ENCODE measurements around the gene DGKG. TPM values are rescaled to one million over a fixed set of nuclear protein-coding genes. Genes with fewer than 3 reads are reported as not detected.

Gene DGKG
- total and polyA plus RNA-seq, 7 donors: 0.60 to 30.7 (median 6.1) TPM

DNA sequence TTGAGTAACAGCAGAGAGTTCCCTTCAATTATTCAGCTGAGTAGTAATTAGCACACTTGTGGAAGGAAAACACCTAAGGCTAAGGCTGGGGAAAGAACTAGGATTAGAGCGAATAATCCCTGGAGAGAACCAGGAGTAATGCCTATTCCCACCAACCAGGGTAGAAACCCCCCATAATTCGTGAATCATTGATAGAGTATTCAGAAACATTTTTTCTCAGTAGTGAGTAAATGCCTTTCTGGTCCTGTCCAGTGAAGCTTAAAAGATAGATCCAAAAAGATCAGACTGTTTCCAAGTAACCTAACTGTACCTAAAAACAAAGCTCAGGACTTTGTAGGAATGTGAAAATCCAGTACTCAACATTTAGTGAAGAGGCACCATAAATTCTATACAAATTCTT, 71.2 kb downstream of the DGKG start:
- TF ChIP-seq EP300 (IDR thresholded peaks at IDR 0.05) (no peak), POLR2A (IDR thresholded peaks at IDR 0.05) (no peak), POLR2AphosphoS5 (IDR thresholded peaks at IDR 0.05) (no peak)
- TF ChIP-seq, protein P1, sequence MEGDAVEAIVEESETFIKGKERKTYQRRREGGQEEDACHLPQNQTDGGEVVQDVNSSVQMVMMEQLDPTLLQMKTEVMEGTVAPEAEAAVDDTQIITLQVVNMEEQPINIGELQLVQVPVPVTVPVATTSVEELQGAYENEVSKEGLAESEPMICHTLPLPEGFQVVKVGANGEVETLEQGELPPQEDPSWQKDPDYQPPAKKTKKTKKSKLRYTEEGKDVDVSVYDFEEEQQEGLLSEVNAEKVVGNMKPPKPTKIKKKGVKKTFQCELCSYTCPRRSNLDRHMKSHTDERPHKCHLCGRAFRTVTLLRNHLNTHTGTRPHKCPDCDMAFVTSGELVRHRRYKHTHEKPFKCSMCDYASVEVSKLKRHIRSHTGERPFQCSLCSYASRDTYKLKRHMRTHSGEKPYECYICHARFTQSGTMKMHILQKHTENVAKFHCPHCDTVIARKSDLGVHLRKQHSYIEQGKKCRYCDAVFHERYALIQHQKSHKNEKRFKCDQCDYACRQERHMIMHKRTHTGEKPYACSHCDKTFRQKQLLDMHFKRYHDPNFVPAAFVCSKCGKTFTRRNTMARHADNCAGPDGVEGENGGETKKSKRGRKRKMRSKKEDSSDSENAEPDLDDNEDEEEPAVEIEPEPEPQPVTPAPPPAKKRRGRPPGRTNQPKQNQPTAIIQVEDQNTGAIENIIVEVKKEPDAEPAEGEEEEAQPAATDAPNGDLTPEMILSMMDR (IDR thresholded peaks at IDR 0.05): no peak

DNA sequence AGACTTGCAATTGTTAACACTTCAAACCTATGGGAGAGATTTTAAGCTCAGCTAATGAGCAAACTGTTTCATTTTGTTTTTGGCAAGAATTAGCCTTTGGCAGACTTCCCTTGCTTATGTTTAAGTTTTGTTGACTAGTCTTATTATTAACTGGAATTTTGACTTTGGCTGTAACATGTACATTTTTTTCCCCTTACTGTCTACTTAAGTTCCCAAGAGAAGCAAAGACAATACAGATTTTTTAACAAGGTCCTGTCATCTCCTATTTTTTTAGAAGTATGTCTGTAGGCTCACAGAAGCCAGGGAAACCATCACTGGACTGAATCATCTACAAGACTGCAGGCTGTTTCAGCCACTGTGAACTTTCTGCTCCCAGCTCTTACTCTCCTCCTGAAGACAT, 74.3 kb downstream of the DGKG start:
- peak overlapping the region in 3 of 4 donors; percentile 31 to 77 (median 32) for H3K27ac ChIP-seq

More for the DNA sequence above, 71.2 kb downstream of the DGKG start:
- Histone ChIP-seq H3K9me3 (no peaks in the 10 kb centered on the region), H3K27me3 (no peaks in the 10 kb centered on the region), H3K4me3 (no peak overlapping the region), H3K27ac (peak overlapping the region in 1 of 4 donors; percentile 10), H3K4me1 (peaks cover 0 to 24% (median 17%) of the 10 kb centered on the region in 4 donors), H3K36me3 (no peaks in the 10 kb centered on the region)
- intact Hi-C loops (cut with DNase I): no loop called here
- no peak for DNase-seq
- WGBS, 2 donors: 78 to 88% methylated on average over 2 of the region's 2 CpGs

DNA sequence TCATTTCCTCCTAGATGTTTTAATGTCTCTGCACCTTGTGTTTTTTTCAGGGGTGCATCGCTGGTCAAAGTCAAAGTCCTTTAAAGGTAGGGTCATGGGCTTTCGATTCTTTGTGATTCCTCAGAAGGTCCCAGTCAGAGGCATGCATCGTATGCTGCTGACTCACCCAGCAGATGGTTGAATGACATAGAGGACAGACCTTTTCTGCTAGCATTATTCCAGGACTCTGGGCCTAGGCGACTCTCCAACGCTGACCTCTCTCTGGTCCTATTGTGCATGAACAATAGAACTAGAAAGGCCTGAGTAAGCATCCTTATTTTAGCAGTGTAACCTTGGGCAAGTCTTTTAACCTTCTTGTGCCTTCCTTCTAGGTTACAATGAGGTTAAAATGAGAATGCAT, 75.9 kb downstream of the DGKG start:
- Histone ChIP-seq H3K27ac (peak overlapping the region in 1 of 4 donors; percentile 0), H3K36me3 (no peaks in the 10 kb centered on the region), H3K4me3 (no peak overlapping the region), H3K9me3 (no peaks in the 10 kb centered on the region), H3K27me3 (no peaks in the 10 kb centered on the region), H3K4me1 (peaks cover 0 to 29% (median 26%) of the 10 kb centered on the region in 4 donors)
- intact Hi-C loops (cut with DNase I): loop anchor here (5.0 kb wide), 1 partner anchor 71 kb away; no protein-coding TSS in a partner anchor
- WGBS, 2 donors: 89 to 93% methylated on average over 5 of the region's 5 CpGs
- no peak for TF ChIP-seq POLR2AphosphoS5 (IDR thresholded peaks at IDR 0.05)
- TF ChIP-seq, protein P1 (IDR thresholded peaks at IDR 0.05): no peak
- TF ChIP-seq EP300 (IDR thresholded peaks at IDR 0.05): no peak
- TF ChIP-seq POLR2A (IDR thresholded peaks at IDR 0.05): no peak
- no peak for DNase-seq

More for the DNA sequence above, 74.3 kb downstream of the DGKG start:
- DNase-seq: no peak
- Histone ChIP-seq H3K4me3 (no peak overlapping the region), H3K36me3 (no peaks in the 10 kb centered on the region), H3K27me3 (no peaks in the 10 kb centered on the region), H3K4me1 (peaks cover 0 to 18% (median 17%) of the 10 kb centered on the region in 4 donors), H3K9me3 (no peaks in the 10 kb centered on the region)
- intact Hi-C loops (cut with DNase I): loop anchor here (5.0 kb wide), 1 partner anchor 70 kb away; no protein-coding TSS in a partner anchor
- TF ChIP-seq EP300 (IDR thresholded peaks at IDR 0.05) (no peak), POLR2AphosphoS5 (IDR thresholded peaks at IDR 0.05) (no peak)
- TF ChIP-seq, protein P1 (IDR thresholded peaks at IDR 0.05): no peak

DNA sequence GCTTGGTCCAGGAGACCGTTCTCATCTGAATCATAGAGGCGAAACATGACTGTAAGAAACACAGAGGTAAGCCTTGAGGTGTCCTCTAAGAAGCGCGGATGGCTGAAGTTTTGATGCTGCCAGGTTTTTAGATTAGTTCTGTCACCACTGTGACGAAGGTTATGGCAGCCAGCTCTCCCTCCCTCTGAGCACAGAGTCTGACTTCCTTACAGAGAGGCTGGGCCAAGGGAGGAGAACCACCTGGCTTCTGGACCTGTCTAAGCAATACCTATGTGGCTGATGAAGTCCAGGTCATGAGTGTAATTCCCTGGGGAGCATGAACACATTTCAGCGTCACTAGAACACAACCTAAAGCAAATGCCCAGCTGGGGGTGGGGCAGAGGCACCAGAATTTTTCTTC, 77.4 kb downstream of the DGKG start:
- H3K4me1 ChIP-seq: peaks cover 0 to 35% (median 29%) of the 10 kb centered on the region in 4 donors
- DNase-seq: no peak
- H3K36me3 ChIP-seq: peaks cover 0 to 4% (median 0%) of the 10 kb centered on the region in 4 donors
- intact Hi-C loops (cut with DNase I): loop anchor here (5.0 kb wide), 1 partner anchor 73 kb away; no protein-coding TSS in a partner anchor
- no peak overlapping the region for H3K27ac ChIP-seq
- 90 to 91% methylated on average over 6 of the region's 6 CpGs for WGBS, 2 donors
- no peaks in the 10 kb centered on the region for H3K27me3 ChIP-seq
- TF ChIP-seq, protein P1 (IDR thresholded peaks at IDR 0.05): no peak
- TF ChIP-seq EP300 (IDR thresholded peaks at IDR 0.05) (no peak), POLR2AphosphoS5 (IDR thresholded peaks at IDR 0.05) (no peak), POLR2A (IDR thresholded peaks at IDR 0.05) (no peak)
- H3K9me3 ChIP-seq: no peaks in the 10 kb centered on the region
- H3K4me3 ChIP-seq: no peak overlapping the region

DNA sequence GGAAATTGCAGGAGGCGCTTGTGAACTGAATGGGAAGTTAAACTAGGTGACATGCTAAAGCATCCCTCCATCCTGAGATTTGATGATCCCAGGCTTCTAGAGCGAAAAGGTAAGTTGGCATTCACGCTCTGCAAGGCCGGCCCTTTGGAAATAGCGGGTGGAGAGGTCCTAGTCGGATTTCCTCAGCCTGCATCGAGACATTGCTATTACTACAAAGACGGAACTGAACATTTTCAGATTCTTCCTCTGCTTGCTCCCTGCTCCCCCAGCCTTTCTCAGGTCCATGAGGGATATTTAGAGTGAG, 77.7 kb downstream of the DGKG start:
- Histone ChIP-seq H3K4me1 (peaks cover 0 to 35% (median 29%) of the 10 kb centered on the region in 4 donors), H3K27me3 (no peaks in the 10 kb centered on the region), H3K36me3 (peaks cover 0 to 8% (median 0%) of the 10 kb centered on the region in 4 donors), H3K4me3 (no peak overlapping the region), H3K9me3 (no peaks in the 10 kb centered on the region), H3K27ac (no peak overlapping the region)
- DNase-seq: no peak
- intact Hi-C loops (cut with DNase I): no loop called here
- no peak for TF ChIP-seq POLR2A (IDR thresholded peaks at IDR 0.05)
- no peak for TF ChIP-seq EP300 (IDR thresholded peaks at IDR 0.05)
- TF ChIP-seq POLR2AphosphoS5 (IDR thresholded peaks at IDR 0.05): no peak
- TF ChIP-seq, protein P1 (IDR thresholded peaks at IDR 0.05): no peak
- WGBS, 2 donors: 94 to 96% methylated on average over 8 of the region's 8 CpGs
